ENCODE measurements around the gene CABCOCO1.

DNA sequence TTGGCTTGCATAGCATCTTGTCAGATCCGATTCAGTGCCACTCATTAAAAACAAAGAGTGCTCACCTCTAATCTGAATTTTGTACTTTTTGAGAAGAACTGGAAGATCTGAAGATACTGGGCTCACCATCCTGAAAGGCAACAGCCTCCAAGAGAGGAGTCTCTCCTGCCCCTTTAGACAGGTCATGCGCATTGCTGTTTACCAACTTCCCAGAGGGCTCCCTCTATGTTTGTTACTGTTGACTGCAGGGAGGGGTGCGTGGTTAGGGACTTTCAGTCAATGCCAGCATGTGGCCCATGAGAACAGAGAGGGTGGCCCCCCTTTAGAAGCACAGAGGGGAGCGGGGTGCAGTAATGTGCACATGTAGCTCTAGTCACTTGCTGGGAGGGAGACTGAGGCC lies 33.2 kb upstream of the CABCOCO1 start:
- TF ChIP-seq, protein P1, sequence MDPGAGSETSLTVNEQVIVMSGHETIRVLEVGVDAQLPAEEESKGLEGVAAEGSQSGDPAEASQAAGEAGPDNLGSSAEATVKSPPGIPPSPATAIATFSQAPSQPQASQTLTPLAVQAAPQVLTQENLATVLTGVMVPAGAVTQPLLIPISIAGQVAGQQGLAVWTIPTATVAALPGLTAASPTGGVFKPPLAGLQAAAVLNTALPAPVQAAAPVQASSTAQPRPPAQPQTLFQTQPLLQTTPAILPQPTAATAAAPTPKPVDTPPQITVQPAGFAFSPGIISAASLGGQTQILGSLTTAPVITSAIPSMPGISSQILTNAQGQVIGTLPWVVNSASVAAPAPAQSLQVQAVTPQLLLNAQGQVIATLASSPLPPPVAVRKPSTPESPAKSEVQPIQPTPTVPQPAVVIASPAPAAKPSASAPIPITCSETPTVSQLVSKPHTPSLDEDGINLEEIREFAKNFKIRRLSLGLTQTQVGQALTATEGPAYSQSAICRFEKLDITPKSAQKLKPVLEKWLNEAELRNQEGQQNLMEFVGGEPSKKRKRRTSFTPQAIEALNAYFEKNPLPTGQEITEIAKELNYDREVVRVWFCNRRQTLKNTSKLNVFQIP (CRISPR knock-in tag; IDR thresholded peaks at IDR 0.05; ENCODE audit: borderline replicate concordance, low read depth), result no peak
- TF ChIP-seq ESRRG (CRISPR knock-in tag; IDR thresholded peaks at IDR 0.05) (no peak), ARNTL (CRISPR knock-in tag; IDR thresholded peaks at IDR 0.05; ENCODE audit: borderline replicate concordance, low read depth) (no peak)

All from SK-N-SH treated with all-trans-retinoic acid at 6 μM for 48 hours (cell line).